ENCODE results near the gene PIGL.

GRCh38 chr17:16178836-16179235, 38.2 kb upstream of the PIGL start:
- TF ChIP-seq EZH2 (IDR thresholded peaks at IDR 0.05; ENCODE audit: borderline replicate concordance, low read length), result no peak
- no peak for TF ChIP-seq CTCF (IDR thresholded peaks at IDR 0.05; ENCODE audit: low read length)
